CD14-positive monocyte (primary cell): ENCODE data around the gene ST8SIA1. TPM values are rescaled to one million over a fixed set of nuclear protein-coding genes. Genes with fewer than 3 reads are reported as not detected.

ENCODE experiments used
- DNase-seq, 3 donors: peaks; one replicate each; pipeline ENCODE4 v3.0.0-alpha.2; 2011 to 2022
- H2AFZ ChIP-seq: 2 replicates; pipeline ENCODE4 v1.6.0; 2012; ENCODE audit warnings: mild to moderate bottlenecking, low read depth, low read length, inconsistent platforms; ENCODE audit not compliant: insufficient read depth, poor library complexity, severe bottlenecking
- H3K27ac ChIP-seq, 2 donors: 1 replicate in 1 of 2; 2 replicates in 1 of 2; pipeline ENCODE4 v1.5.1; 2012 to 2013; ENCODE audit warnings: low read length in 2 of 2, control low read depth in 1 of 2, inconsistent platforms in 1 of 2, low read depth in 1 of 2, mild to moderate bottlenecking in 1 of 2
- H3K27me3 ChIP-seq, 2 donors: one replicate each; pipeline versions ENCODE4 v1.6.0 to v1.6.1; 2011 to 2013; ENCODE audit warnings: low read length in 2 of 2; ENCODE audit not compliant: control insufficient read depth in 2 of 2, insufficient read depth in 2 of 2
- H3K36me3 ChIP-seq, 2 donors: replicated peaks in 1 of 2; 1 replicate in 1 of 2; 2 replicates in 1 of 2; pipeline versions ENCODE4 v1.5.1 to v1.6.1; 2012 to 2013; ENCODE audit warnings: low read length in 2 of 2, control low read depth in 1 of 2, inconsistent platforms in 1 of 2, mild to moderate bottlenecking in 1 of 2; ENCODE audit not compliant: insufficient read depth in 2 of 2, control insufficient read depth in 1 of 2
- H3K4me1 ChIP-seq, 2 donors: 1 replicate in 1 of 2; 2 replicates in 1 of 2; pipeline versions ENCODE4 v1.5.1 to v1.6.1; 2012 to 2013; ENCODE audit warnings: low read length in 2 of 2, control low read depth in 1 of 2, inconsistent platforms in 1 of 2, mild to moderate bottlenecking in 1 of 2, moderate library complexity in 1 of 2; ENCODE audit not compliant: insufficient read depth in 2 of 2, control insufficient read depth in 1 of 2
- H3K4me2 ChIP-seq: replicated peaks from 2 replicates; pipeline ENCODE3; 2012; ENCODE audit warnings: low read length, moderate library complexity, mild to moderate bottlenecking; ENCODE audit not compliant: poor library complexity, severe bottlenecking; ENCODE audit errors: extremely low read depth
- H3K4me3 ChIP-seq, 3 experiments: fragments of 200-600 bp in 1 of 3; sonication (generic) in 1 of 3; replicated peaks in 1 of 3; 1 replicate in 2 of 3; 2 replicates in 1 of 3; pipeline ENCODE4 v1.5.1; 2011 to 2013; ENCODE audit warnings: low read length in 3 of 3, mild to moderate bottlenecking in 3 of 3, control low read depth in 2 of 3, low read depth in 2 of 3, inconsistent platforms in 1 of 3, moderate library complexity in 1 of 3
- H3K79me2 ChIP-seq: 2 replicates; pipeline ENCODE4 v1.6.0; 2012; ENCODE audit warnings: mild to moderate bottlenecking, control low read depth, inconsistent platforms, low read length, moderate library complexity; ENCODE audit not compliant: insufficient read depth
- H3K9ac ChIP-seq: 2 replicates; pipeline ENCODE4 v1.6.0; 2017; ENCODE audit warnings: low read length, mild to moderate bottlenecking; ENCODE audit not compliant: insufficient read depth, poor library complexity, severe bottlenecking
- H3K9me3 ChIP-seq, 2 donors: replicated peaks in 1 of 2; 1 replicate in 1 of 2; 2 replicates in 1 of 2; pipeline versions ENCODE4 v1.5.1 to v1.6.1; 2012 to 2013; ENCODE audit warnings: low read length in 2 of 2, control low read depth in 1 of 2; ENCODE audit not compliant: control insufficient read depth in 1 of 2, insufficient read depth in 1 of 2
- H4K20me1 ChIP-seq: 2 replicates; pipeline ENCODE4 v1.6.0; 2012; ENCODE audit warnings: mild to moderate bottlenecking, low read length, control low read depth, moderate library complexity; ENCODE audit not compliant: insufficient read depth
- H3K27ac Mint-ChIP-seq, 7 donors: one replicate each; pipeline ENCODE4 v1.8.0; 2020; ENCODE audit warnings: mild to moderate bottlenecking in 7 of 7, mixed read lengths in 7 of 7, moderate library complexity in 6 of 7, inconsistent platforms in 2 of 7
- H3K27me3 Mint-ChIP-seq, 3 donors: one replicate each; pipeline ENCODE4 v1.8.0; 2021 to 2022; ENCODE audit warnings: low read depth in 3 of 3, mild to moderate bottlenecking in 3 of 3, mixed read lengths in 3 of 3, moderate library complexity in 3 of 3, inconsistent platforms in 1 of 3
- H3K36me3 Mint-ChIP-seq, 2 donors: one replicate each; pipeline ENCODE4 v1.8.0; 2020; ENCODE audit warnings: mixed read lengths in 2 of 2, inconsistent platforms in 1 of 2, mild to moderate bottlenecking in 1 of 2
- H3K4me1 Mint-ChIP-seq: one replicate; pipeline ENCODE4 v1.8.0; 2020; ENCODE audit warnings: mild to moderate bottlenecking, mixed read lengths
- H3K4me3 Mint-ChIP-seq, 2 donors: one replicate each; pipeline ENCODE4 v1.8.0; 2020; ENCODE audit warnings: mild to moderate bottlenecking in 2 of 2, mixed read lengths in 2 of 2, moderate library complexity in 1 of 2
- H3K9me3 Mint-ChIP-seq, 7 donors: one replicate each; pipeline ENCODE4 v1.8.0; 2020 to 2022; ENCODE audit warnings: mixed read lengths in 7 of 7, mild to moderate bottlenecking in 6 of 7, moderate library complexity in 6 of 7, inconsistent platforms in 2 of 7
- WGBS: methylation state at CpG from one replicate; pipeline ENCODE4 v1.1.5; 2013; ENCODE audit warnings: missing lambda C conversion rate; ENCODE audit not compliant: insufficient coverage; 5-methylcytosine and 5-hydroxymethylcytosine counted together
- intact Hi-C, 2 donors: fragments of 100-400 bp; cut with micrococcal nuclease; formaldehyde crosslinking; loops; one replicate each; pipeline versions ENCODE4 v1.15.0 to v1.15.1; 2023
- polyA plus RNA-seq, 3 donors: library from polyadenylated mRNA; depleted of rRNA in 1 of 3; unstranded in 2 of 3; stranded (reverse) in 1 of 3; fragments of 300-500 nt in 2 of 3; fragments of >200 nt in 1 of 3; fragmentation: Illumina TruSeq in 2 of 3; gene quantifications; 1 replicate in 2 of 3; 2 replicates in 1 of 3; pipeline ENCODE4 v1.2.3, GENCODE V29; 2012 to 2021
- TF ChIP-seq, protein P1 (sequence below): fragments of 200-600 bp; IDR thresholded peaks from one replicate; pipeline ENCODE4 v1.8.0; 2022; ENCODE audit warnings: antibody characterized with exemption, mild to moderate bottlenecking

ST8SIA1 gene
- polyA plus RNA-seq, 3 donors, result not detected

GRCh38 chr12:22268973-22269372 lies 65.5 kb downstream of the ST8SIA1 start:
- H3K27ac Mint-ChIP-seq, result no peak overlapping the region
- DNase-seq, result no peak
- H3K27ac ChIP-seq, result no peak overlapping the region
- no peaks in the 10 kb centered on the region for H4K20me1 ChIP-seq
- H3K9ac ChIP-seq, result no peak overlapping the region
- no peak overlapping the region for H3K4me3 Mint-ChIP-seq
- H3K36me3 Mint-ChIP-seq, result no peaks in the 10 kb centered on the region
- TF ChIP-seq, protein P1, sequence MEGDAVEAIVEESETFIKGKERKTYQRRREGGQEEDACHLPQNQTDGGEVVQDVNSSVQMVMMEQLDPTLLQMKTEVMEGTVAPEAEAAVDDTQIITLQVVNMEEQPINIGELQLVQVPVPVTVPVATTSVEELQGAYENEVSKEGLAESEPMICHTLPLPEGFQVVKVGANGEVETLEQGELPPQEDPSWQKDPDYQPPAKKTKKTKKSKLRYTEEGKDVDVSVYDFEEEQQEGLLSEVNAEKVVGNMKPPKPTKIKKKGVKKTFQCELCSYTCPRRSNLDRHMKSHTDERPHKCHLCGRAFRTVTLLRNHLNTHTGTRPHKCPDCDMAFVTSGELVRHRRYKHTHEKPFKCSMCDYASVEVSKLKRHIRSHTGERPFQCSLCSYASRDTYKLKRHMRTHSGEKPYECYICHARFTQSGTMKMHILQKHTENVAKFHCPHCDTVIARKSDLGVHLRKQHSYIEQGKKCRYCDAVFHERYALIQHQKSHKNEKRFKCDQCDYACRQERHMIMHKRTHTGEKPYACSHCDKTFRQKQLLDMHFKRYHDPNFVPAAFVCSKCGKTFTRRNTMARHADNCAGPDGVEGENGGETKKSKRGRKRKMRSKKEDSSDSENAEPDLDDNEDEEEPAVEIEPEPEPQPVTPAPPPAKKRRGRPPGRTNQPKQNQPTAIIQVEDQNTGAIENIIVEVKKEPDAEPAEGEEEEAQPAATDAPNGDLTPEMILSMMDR, result no peak
- no peak overlapping the region for H2AFZ ChIP-seq
- H3K4me2 ChIP-seq, result no peak overlapping the region
- no peaks in the 10 kb centered on the region for H3K9me3 ChIP-seq
- peaks cover 6% of the 10 kb centered on the region for H3K4me1 Mint-ChIP-seq
- H3K27me3 Mint-ChIP-seq, result peaks cover 6 to 37% (median 25%) of the 10 kb centered on the region in 3 donors
- H3K4me1 ChIP-seq, result no peaks in the 10 kb centered on the region
- H3K79me2 ChIP-seq, result no peaks in the 10 kb centered on the region
- no peak overlapping the region for H3K4me3 ChIP-seq
- intact Hi-C loops, result no loop called here
- H3K36me3 ChIP-seq, result no peaks in the 10 kb centered on the region
- H3K9me3 Mint-ChIP-seq, result peaks cover 0 to 4% (median 0%) of the 10 kb centered on the region in 7 donors
- peaks cover 10 to 28% of the 10 kb centered on the region in 2 donors for H3K27me3 ChIP-seq

- Histone ChIP-seq H3K4me2 (no peak overlapping the region), H3K36me3 (no peaks in the 10 kb centered on the region), H3K4me3 (no peak overlapping the region), H3K9ac (no peak overlapping the region), H3K79me2 (no peaks in the 10 kb centered on the region), H3K4me1 (no peaks in the 10 kb centered on the region), H3K9me3 (no peaks in the 10 kb centered on the region), H3K27me3 (peaks cover 13 to 32% of the 10 kb centered on the region in 2 donors), H2AFZ (no peak overlapping the region), H4K20me1 (no peaks in the 10 kb centered on the region), H3K27ac (no peak overlapping the region)
- Mint-ChIP-seq H3K4me1 (peaks cover 6% of the 10 kb centered on the region), H3K36me3 (no peaks in the 10 kb centered on the region), H3K27me3 (peaks cover 4 to 35% (median 21%) of the 10 kb centered on the region in 3 donors), H3K27ac (no peak overlapping the region), H3K9me3 (peaks cover 0 to 4% (median 0%) of the 10 kb centered on the region in 7 donors), H3K4me3 (peak overlapping the region in 1 of 2 donors; percentile 41)
- TF ChIP-seq, protein P1, result no peak
- WGBS, result 0% methylated on average over 2 of the region's 8 CpGs
- intact Hi-C loops, result no loop called here
- peak in 1 of 3 donors; percentile 27 for DNase-seq
Measured at GRCh38 chr12:22268406-22268805, 66.1 kb downstream of the ST8SIA1 start.
